Thymus (tissue), 2 donors: ENCODE measurements around the gene LGR5. TPM values are rescaled to one million over a fixed set of nuclear protein-coding genes. Genes with fewer than 3 reads are reported as not detected.

ENCODE experiments used
- polyA plus RNA-seq: library from polyadenylated mRNA; stranded (reverse); fragments of 200-250 nt; gene quantifications from one replicate; pipeline ENCODE4 v1.2.3, GENCODE V29; 2013
- total RNA-seq: library from RNA; stranded (reverse); fragments of 120-200 nt; gene quantifications from one replicate; pipeline ENCODE4 v1.2.4, GENCODE V29; 2013
- donor health status: healthy.

LGR5 gene
- total and polyA plus RNA-seq, 2 donors, result 0.27 to 0.42 TPM

Other genes with a start within 250 kb of the LGR5 start
- gene ZFC3H1, start 224.1 kb downstream of the LGR5 start, total RNA-seq, result 23.7 TPM
- 41.8 TPM for gene ZFC3H1, start 224.1 kb downstream of the LGR5 start, polyA plus RNA-seq
- 9.8 TPM for gene THAP2, start 224.5 kb downstream of the LGR5 start, total RNA-seq
- gene THAP2, start 224.5 kb downstream of the LGR5 start, polyA plus RNA-seq, result 6.1 TPM
- 24.7 TPM for gene TMEM19, start 246.3 kb downstream of the LGR5 start, total RNA-seq
- gene TMEM19, start 246.3 kb downstream of the LGR5 start, polyA plus RNA-seq, result 12.1 TPM